ENCODE data around the gene ADAMTS17.

DNA sequence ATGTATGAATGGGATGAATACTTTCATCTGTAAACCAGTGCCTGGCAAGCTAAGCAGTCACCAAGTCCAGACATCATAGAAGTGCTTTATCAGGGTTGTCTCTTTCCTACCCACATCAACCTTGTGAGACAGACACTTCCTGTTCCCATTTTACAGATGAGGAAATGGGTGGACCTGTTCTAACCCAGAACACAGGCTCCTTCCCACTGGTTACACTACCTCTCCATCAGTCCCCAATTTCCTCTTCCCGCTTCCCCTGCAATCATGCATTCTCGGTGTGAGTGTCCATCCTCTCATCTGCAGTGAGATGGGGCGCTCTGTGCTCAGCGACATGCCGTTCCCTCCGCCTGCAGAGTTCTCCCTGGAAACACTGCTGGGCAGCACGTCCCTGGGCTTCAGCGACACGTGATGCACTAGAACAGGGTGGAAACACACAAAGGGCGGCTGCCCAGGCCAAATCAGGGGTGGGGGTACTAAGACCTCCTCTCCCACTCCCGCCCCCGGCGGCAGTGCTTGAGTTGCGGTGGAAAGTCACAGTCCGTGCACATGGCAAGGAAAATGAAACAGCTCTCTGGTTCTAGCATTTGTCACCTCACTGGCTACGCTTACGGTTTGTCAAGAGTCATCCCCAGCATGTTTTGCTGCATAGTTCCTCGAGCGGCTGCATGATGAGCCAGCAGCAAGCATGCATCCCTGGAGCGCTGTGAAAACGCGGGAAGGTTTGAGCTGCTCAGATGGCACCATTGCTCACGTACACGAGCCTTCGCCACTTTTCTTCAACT is 201.1 kb downstream of the ADAMTS17 start:
- TF ChIP-seq EZH2 (IDR thresholded peaks at IDR 0.05; ENCODE audit: borderline replicate concordance, low read depth, low read length, severe bottlenecking) = no peak
- TF ChIP-seq, protein P1, sequence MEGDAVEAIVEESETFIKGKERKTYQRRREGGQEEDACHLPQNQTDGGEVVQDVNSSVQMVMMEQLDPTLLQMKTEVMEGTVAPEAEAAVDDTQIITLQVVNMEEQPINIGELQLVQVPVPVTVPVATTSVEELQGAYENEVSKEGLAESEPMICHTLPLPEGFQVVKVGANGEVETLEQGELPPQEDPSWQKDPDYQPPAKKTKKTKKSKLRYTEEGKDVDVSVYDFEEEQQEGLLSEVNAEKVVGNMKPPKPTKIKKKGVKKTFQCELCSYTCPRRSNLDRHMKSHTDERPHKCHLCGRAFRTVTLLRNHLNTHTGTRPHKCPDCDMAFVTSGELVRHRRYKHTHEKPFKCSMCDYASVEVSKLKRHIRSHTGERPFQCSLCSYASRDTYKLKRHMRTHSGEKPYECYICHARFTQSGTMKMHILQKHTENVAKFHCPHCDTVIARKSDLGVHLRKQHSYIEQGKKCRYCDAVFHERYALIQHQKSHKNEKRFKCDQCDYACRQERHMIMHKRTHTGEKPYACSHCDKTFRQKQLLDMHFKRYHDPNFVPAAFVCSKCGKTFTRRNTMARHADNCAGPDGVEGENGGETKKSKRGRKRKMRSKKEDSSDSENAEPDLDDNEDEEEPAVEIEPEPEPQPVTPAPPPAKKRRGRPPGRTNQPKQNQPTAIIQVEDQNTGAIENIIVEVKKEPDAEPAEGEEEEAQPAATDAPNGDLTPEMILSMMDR (IDR thresholded peaks at IDR 0.05; ENCODE audit: borderline replicate concordance, extremely low read depth, low read length, poor library complexity, severe bottlenecking) = no peak
